Activated CD8-positive, alpha-beta memory T cell treated with anti-CD3 and anti-CD28 coated beads, Interleukin-2, amount 50 U/mL, for 48 hours (primary cell): Measurements from ENCODE around the gene ZFYVE28.

Experiments
- DNase-seq: peaks from one replicate; pipeline ENCODE4 v3.0.0-alpha.2; 2020

ZFYVE28 gene

DNA sequence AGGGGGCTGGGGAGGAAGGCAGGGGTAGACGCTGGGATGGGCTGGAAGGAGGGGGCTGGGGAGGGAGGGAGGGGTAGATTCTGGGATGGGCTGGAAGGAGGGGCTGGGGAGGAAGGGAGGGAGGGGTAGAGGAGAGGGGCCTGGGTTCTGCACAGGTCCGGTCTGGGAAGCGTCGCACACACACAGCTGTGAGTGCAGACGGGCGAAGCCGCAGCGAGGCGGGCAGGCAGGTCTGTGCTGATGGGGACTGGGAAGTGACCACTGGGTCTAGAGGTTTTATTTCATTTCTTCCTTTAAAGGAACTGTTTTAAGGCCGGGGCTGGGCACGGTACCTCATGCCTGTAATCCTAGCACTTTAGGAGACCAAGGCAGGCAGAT lies 87.4 kb downstream of the ZFYVE28 start:
- no peak for DNase-seq

DNA sequence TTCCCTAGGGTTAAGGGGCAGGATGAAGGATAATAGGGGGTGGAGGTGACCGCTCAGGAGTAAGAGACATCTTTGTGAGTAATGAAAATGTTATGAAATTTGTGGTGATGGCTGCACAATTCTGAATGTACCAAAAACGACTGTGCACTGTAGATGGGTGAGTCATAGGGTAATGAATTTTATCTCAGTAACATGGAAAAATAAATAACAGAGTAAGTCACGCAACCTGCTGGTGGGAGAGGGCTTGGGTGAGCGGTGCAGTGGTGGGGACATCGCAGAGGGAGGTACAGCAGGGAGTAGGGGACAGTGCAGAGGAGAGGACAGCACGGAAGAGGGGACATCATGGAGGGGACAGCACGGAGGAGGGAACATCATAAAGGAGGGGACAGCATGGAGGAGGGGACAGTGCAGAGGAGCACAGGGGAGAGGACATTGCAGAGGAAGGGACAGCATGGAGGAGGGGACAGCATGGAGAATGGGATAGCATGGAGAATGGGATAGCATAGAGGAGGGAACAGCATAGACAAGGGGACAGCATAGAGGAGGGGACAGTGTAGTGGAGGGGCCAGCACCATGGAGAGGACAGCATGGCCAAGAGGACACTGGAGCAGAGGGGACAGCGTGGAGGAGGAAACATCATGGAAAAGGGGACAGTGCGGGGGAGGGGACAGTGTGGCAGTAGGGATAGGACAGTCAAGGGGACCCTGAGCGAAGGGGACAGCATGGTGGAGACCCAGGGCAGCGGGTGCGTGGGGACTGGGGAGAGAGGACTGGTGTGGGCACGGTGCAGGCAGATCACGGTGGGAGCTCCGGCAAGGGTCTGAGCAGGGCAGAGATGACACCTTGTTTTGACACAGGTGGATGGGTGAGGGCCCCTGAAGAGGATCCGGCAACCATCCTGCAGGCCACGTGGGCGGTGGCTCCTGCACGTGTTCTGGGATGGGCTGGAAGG lies 88.1 kb downstream of the ZFYVE28 start:
- no peak for DNase-seq

DNA sequence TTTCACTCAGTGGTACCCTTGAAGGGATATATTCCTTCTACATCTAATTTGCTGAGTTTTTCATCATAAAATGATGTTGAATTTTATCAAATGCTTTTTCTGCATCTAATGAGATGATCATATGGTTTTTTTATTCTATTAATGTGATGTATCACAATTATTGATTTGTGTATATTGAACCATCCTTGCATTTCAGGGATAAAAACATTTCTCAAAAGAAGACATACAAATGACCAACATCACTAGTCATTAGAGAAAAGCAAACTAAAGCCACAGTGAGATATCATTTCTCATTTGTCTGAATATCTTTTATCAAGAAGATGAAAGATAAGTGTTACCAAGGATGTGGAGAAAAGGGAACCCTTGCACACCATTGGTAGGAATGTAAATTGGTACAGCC lies 90.9 kb downstream of the ZFYVE28 start:
- no peak for DNase-seq

DNA sequence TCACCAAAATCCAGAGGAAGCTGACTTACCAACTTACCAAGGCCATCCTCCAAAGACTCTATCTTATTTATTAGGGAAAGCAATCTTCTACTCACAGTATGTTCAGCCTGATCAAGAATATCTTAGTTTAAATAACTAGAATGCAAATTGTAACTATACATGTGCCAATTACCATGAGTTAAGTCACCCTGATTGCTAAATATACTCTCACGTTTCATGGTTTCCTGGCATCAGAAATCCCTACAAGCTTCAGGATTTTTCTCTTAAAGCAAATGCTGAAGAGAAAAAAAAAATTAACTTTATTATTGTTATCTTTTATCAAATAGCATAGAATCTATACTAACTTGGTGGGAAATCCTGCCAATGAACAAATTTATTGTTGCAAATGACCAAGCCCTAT lies 93.6 kb downstream of the ZFYVE28 start:
- no peak for DNase-seq

DNA sequence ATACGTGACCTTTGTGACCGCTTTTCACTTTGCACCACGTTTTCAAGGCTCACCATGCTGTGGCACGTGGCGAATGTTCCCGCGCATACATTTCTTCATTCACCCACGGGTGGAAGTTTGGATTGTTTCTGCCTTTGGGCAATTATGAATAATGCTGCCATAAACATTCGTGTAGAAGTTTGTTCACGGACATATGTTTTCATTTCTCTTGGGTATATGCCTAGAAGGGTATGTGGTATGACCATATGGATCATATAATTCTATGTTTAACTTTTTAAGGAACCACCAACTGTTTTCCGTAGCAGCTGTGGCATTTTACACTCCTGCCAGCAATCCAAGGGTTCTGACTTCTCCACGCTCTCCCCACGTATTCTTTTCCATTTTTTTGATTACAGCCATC lies 95.6 kb downstream of the ZFYVE28 start:
- no peak for DNase-seq

DNA sequence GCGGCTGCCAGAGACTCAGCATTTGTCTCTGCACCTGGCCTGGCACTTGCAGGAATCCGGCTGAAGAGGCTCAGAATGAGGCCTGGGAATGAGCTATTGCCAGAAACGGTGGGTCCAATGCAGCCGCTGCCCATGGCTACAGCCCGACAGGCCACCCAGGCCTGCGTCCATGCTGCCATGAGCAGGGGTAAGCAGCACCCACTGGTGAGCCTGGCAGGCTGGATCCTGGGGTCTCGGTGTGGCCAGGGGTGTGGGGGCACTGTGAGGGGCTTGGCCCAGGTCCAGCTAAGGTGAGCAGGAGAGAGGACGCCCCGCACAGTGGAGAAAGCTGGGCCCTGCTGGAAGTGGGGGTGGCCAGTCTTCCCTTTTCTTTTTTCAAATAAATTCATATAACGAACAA lies 96.2 kb downstream of the ZFYVE28 start:
- DNase-seq = peak; percentile 43

DNA sequence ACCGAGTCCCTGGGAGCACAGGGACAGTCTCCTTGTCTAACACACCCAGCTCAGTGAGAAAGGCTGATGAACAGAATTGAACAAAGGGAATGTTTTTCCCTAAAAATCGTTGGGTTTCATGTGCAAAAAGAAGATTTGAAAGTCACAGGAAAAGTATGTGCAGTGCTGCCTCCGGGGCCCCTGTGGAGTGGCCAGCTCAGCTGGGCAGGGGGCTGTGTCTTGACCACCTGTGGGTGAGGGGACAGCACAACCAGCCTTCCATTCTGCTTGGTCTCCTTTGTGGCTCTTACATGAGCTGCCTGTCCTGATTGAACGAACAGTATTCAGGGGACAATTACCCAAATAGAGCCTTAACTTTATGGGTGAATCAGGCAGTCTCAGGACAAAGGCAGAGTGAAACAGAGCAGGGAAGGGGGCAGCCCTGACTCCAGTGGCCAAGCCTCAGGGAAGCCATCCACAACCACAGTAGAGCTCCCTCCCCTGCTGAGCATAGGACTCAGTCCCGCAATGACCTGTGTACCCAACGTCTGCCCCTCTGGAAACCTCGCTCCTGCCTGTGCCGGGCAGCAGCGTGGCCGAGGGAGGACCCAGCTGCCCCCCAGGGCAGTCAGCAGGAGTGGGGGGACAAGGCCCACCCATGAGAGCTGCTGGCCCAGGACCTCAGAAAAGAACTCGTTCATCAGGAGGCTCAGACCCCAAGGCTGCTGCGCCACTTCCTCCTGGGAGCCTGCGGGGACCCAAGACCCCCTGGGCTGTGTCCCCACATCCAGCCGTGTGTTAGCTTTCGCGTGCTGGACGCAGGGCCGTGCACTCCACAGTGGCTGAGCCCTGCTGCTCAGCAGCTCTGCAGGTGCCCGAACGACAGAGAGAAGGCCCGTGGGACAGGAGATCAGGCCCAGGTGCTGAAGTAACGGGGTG lies 96.9 kb downstream of the ZFYVE28 start:
- no peak for DNase-seq

DNA sequence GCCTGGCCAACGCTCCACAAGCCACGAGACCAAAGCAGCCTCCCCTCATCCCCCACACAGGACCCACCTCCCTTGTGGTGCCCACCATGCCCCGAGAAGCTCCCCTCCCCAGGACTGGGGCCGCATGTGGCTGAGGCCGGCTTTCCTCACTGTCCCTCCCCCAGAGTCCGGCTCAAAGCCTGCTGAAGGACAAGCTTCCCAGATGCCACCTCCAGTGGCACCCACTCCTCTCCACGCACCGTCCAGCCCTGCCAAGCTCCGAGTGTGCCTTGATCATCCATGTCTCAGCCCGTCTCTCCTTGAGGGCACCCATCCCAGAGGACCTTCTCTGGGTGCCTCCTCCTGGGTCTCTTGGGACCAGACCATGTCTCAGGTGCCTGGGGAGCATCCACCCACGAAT lies 97.7 kb downstream of the ZFYVE28 start:
- no peak for DNase-seq

DNA sequence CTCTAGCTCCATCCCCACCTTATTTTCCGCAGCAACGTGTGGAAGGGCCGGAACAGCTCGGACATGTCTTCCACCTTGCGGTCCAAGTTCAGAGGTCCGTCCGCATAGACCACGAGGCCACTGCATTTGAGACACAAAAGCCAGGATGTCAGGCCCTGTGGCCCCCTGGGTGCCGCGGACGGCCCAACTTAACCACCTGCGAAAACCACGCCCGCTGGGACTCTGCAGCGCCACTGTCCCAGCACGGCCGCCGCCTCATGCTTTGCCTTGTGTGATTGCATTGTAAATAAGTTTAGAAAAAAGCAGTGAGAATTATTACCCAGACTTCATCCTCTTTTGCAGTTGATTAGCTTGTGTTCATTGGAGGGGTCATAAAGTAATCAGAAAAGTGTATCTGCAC lies 98.3 kb downstream of the ZFYVE28 start:
- DNase-seq = peak; percentile 42

DNA sequence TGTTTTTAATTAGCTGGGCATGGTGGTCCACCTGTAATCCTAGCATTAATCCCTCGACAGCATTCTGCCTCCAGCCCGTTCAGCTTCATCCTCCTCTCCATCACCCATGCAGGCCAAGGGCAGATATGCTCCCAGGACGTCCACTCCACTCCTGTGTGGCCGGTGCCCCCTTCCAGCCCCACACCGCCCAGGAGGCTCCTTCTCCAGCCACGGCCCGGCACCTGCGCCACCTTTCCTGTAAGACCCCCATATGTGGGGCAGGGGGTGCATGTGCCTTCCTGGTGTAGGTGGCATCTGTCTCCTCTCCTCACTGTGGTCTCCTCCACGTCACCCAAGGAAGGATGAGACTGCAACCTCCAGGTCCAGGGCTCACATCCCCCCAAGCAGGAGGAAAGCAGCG lies 99.6 kb downstream of the ZFYVE28 start:
- no peak for DNase-seq

DNA sequence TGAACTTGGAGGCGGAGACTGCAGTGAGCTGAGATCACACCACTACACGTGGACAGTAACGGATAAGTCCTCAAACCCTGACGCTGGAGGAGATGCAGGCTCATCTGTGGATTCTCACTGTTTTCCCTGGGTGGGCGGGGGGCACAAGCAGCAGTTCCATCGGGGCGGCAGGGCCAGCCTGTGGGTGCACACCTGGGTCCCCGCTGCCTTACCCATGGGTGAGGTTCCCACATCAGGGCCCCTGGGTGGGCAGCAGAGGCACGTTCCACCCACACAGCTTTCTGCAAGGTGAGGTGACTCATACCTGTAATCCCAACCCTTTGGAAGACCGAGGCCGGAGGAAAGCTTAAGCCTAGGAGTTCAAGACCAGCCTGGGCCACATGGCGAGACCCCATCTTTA lies 100.0 kb downstream of the ZFYVE28 start:
- DNase-seq = no peak

DNA sequence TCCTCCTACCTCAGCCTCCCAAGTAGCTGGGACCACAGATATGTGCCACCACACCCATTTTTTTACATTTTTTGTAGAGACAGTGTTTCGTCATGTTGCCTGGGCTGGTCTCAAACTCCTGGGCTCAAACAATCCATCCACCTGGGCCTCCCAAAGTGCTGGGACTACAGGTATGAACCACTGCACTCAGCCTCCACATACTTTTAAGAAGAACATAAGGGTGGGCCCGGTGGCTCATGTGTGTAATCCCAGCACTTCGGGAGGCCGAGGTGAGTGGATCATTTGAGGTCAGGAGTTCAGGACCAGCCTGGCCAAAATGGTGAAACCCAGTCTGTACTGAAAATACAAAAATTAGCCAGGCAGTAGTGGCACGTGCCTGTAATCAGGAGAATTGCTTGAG lies 105.1 kb downstream of the ZFYVE28 start:
- no peak for DNase-seq

DNA sequence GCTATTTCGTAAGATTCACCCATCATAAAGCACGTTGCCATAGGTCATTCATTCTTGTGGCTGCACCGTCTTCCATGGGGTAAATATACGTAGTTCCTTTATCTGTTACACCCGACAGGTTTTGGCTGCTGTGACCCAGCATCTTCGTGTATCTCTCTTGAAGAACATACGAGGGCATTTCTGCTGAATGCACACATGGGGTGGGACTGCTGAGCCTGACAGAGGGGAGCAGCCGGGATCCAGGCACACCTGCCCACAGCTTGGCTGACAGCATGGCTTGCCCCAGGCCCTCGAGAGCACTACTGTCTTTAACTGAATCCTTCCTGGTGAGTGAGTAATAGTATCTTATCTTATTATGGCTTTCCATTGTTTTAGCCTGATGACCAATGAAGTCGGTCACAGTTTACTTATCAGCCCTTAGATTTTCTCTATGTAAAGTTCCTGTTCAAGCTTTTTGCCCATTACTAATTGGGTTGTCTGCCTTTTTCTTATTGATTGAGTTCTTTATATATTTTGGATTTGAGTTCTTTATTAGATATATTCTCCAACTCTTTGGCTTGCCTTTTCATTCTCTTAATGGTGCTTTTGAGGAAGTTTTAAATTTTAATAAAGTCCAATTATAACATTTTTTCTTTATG lies 111.6 kb downstream of the ZFYVE28 start:
- no peak for DNase-seq

DNA sequence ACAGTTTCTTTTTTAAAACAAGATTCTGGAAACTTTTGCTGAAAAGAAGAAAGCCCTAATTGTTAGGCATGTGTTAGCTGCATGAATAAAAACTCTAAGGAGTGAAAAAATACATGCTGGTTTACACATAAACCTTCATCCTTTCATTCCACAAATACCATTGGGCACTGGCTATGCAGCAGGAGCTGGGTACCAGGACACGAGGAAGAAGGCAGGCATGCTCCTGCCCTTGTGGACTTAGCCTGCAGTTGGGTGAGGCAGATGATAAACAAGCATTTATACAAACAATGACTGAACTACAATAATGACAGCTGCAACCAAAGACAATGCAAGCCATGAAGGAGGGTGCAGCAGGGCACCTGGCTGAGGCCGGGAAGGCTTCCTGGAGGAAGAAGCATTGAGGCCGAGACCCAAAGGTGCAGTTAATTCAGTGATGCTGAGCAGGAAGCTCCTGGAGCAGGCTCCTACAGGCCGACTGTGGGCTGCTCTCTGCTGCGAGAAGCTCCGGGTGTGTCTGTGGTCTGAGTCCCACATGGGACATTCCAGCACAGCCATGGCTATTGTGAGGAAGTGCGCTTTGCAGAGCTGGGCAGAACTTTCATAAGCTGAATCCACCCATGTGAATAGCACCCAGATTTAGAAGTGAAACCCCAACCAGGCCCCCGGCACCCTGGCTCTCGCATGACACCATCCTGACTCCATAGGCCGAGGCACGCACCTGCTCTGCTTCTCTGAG lies 112.5 kb downstream of the ZFYVE28 start:
- DNase-seq = no peak

DNA sequence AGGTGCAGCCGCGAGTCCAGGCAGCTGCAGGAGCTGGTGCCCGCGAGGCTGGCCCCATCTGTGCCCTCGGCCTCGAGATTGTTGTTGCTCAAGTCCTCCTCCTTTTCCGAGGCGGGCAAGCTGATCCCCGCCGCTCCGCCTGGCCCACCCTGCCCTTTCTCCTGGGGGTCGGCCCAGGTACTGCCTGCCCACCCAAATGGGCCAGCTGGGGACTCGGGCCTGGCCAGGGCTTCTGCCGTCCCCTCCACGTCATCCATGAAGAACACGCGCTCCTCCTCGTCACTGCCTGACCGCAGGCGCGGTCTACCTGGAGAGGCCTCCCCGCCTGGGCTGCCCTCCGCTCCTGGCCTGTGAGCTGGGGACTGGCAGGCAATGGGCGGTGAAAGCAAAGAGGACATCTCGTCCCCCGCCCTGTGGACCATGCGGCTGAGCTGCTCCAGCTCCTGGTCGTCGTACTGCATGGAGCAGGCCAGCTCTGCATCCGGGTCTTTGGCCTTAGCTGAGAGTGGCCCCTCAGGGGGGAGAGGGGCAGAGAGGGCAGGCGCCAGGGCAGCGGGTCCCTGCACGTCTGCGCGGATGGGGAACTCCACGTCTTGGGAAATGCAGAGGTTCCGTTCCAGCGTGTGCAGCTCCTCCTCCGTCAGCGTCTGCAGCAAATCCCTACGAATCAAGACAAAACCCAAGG lies 113.4 kb downstream of the ZFYVE28 start:
- no peak for DNase-seq

DNA sequence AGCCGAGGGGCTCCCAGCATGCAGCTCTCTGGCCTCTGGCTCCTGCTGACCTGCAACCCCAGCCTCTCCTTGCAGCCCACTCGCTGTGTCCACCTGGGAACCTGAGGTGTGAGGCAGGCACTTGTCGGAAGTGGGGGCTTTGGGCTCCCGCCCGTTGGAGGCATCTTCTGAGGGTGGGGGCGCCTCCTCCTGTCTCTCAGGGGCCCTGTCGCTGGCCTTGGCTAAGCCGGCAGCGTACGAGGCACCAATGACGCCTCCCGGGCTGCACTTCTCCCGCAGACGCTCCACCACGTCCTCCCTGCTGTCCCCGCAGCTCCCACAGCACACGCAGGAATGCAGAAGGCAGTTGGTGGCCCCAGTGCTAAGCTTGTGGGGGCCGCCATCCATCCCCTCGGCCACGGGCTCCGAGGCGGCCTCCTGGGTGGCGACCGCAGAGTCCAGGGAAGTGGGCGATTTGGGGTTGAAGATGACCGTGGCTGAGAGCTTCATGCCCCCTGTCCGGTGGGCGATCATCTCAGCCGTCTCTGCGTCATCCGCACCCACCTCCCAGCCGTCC lies 114.0 kb downstream of the ZFYVE28 start:
- DNase-seq = no peak

DNA sequence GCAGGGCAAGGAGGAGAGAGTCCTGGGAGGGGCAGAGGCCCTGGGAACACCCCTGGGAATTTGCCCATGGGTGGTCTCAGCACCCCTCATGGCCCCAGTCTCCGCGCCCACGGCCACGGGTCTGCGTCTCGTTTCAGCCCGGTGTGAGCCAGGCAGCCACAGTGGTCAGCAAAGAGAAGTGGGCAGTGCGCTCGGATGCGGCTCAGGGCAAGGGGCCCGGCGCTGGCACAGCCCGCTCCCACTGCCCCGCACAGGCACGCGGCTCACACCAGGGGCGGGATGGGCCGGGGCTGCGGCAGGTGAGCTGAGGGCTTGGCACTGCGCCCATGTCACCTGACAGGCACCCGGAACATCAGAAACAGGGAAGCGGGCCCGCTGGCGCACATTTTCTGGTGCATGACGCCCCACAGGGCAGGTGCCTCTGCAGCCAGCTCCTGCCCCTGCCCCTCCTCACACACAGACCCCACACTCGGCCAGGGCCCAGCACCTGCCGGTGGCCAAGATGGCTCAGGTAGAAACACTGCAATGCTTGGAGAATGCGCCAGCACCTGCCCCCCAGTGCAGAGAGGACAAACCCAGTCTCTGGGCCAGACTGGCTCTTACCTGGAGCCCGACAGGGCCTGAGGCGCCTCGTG lies 114.6 kb downstream of the ZFYVE28 start:
- no peak for DNase-seq

DNA sequence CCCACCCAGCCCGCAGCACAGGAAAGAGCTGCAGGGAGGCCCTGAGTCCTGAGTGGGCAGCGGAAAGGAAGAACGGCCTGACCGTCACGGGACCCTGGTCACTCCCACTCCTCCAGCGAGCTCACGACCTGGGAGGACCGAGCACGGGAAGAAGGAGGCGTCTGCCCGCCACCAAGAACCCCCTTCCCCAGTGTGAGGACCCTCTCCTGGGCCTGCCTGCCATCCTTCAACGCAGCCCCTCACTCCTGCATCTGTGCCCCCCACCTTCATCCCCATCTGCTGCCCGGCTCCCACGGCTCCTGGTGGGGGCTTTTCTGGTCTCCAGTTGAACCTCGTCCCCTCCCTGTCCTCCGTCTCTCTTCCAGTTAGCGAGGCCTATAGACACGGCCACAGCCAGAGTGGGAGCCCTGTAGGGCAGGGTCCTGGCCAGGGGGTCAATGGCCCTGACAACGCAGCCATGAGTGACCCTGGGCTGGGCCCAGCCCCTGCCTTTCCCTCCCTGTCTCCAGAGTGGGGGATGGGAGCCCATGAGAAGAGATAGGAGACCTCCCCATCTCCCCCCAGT lies 115.2 kb downstream of the ZFYVE28 start:
- DNase-seq = no peak

DNA sequence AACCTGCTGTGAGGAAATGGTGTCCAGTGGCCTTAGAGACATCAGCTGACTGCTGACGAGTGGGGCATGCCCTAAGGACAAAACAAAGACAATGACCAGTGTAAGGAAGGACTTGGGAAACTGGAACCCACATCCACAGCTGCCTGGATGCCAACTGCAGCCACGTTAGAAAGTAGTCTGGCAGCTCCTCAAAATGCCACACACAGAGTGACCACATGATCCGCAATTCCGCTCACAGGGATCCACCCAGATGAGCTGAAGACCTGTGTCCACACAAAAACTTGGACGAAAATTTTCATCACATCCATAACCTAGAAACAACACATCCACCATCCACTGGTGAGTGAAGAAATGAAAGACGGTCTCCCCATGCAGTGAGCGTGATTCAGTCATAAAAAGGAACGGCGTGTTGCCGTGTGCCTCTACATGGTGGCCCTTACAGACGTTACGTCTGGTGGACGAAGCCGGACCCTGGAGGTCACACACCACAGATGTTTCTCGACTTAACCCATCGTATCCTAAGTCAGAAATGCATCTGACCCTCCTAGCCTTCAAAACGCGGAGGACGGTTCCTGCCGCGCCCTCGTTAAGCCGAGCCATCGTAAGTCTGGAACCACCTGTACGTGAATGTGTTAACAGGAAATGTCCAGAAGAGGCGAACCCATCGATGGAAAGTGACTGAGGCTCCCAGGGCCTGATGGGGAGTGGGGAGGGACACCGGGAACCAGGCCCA lies 115.9 kb downstream of the ZFYVE28 start:
- no peak for DNase-seq

DNA sequence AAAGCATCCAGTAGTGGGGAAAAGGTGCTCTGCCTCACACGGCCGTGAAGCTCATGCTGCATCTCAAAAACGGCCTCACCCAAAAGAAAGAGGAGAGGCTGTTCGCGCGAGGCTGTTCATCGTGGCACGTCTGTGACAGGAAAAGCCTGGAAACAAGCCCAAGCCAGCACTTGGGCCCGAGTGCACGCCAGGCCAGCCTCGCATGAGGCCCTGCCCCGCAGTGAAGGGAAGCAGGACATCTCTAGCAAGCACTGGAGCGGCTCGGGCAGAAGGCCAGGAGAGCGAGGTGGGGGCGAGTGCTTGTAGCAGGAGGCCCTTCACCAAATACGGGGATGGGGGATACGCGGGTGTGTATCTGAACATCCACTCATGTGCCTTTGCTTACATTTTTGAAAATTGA lies 116.6 kb downstream of the ZFYVE28 start:
- DNase-seq = no peak
